HG03521 (cell line): ENCODE measurements around the gene ARAP1.

Experiments
- ATAC-seq: cut with Tn5 transposase; IDR thresholded peaks from one replicate; pipeline ENCODE4 v1.9.1; 2021; ENCODE audit warnings: mild to moderate bottlenecking, moderate library complexity; ENCODE audit not compliant: unreplicated experiment

The ARAP1 gene

DNA sequence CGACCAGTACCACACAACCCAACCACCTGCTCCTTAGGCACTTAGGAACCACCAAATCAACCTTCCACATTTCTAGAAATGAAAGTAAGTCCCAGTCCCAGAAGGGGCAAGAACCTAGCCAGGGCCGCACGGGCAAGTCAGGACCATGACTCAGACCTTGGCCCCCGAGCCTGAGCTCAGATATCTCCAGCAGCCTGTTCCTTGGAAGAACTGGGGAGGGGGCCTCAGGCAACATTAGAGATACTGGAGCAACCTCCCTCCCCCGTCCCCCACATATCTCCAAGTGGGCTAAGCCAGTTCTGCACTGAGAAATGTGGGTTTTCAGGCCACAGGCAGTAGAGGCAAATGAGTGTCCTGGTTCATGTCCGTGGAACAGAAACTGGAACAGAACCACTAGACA is 7.7 kb downstream of the ARAP1 start:
- ATAC-seq, result no peak

DNA sequence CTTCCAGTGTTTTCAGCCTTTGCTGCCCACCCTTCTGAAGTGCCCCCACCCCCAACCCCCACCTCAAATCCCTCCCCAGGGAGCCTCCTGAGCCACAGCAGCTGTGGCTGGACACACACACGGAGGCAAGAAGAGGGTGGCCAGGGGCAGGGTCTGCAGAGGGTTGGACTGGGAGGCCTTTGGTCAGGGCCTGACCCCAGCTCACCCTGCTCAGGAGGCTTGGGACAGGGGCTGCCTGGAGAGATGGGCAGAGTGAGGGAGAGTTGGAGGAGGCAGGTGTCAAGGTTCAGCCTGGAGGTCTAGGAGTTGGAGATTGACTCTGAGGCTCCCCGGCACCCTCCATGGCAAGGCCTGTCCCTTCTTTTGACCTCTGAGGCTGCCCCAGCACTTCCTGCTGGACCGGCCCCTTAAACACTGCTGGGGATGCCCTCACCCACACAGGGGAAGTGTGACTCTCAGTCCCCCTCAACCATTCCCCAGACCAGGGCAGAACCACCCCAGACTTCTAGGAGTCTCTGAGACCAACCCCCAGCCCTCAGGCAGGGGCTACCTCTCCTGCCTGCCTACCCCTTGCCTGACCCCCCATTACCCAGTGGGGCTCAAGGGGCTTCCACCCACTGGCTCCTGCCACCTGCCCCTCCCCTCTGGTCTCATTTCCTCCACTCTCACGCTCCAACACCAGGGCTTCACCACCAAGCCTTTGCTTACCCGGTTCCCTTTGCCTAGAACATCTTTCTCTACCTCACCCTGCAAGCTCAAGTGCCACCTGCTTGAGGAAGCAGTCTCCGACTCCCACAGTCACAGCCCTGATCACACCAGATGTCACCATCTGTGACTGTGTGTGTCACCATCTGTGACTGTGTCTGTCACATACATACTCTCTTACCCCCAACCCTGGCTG is 8.6 kb downstream of the ARAP1 start:
- ATAC-seq, result peak; percentile 34

DNA sequence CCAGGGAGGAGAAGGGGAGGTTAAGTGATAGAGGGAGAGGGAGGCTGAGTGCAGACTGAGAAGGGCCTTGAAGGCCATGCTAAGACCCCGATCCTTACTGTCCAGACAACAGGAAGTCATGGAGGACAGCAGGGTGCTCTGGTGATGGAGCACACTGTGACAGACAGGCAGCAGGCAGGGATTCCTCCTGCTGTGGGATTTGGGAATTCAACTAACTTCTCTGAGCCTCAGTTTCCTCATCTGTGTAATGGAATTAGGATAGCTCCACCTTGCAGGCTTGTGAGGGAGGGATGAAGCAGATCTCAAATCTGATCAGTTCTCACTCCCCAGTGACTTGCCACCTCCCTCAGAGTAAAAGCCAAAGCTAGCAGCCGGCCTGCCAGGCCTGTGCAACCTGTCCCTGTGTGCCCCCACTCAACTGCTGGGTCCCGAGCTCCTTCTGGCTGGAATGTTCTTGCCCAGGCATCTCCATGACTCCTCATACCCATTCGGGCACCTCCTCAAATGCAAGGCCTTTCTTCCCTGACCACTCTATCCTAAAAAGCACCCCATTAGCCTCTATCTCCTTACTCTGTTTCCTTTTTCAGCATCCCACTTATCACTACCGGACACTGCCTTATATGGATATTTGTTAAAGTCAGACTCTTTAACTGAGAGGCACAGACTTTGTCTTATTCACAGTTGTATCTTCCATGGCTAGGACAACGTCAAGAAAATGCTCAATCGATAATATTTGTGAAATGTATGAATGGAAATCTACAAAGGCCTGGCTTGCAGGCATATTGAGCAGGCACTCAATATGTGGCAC is 9.5 kb downstream of the ARAP1 start:
- no peak for ATAC-seq

DNA sequence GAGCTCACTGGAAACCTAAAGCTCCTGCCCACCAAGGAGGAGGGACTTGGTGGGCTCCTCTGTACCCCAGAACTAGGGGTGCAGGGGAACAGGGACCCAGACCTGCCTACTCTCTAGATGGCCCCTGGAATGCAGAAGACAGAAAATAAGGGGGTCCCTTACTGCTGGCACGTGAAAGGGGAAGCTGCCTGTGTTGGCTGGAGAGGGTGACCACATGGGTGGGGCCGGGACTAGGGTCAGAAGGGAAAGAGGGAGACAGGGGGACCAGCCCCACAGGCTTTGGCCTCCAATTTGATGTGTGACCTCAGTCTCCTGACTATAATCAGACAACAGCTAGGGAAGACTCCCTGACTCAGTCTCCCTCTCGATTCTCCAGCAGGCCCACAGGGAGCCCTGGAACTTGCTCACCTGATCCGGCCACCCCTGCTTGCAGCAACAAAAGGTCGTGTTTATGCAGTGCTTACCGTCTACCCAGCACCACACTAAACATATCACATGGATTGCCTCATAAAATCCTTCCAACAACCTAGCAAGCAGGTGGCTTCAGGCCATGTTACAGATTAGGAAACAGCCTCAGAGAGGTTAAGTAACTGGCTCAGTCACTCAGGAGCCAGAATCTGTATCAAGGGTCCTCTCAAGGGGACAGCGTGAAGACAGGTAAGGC is 10.2 kb downstream of the ARAP1 start:
- no peak for ATAC-seq

DNA sequence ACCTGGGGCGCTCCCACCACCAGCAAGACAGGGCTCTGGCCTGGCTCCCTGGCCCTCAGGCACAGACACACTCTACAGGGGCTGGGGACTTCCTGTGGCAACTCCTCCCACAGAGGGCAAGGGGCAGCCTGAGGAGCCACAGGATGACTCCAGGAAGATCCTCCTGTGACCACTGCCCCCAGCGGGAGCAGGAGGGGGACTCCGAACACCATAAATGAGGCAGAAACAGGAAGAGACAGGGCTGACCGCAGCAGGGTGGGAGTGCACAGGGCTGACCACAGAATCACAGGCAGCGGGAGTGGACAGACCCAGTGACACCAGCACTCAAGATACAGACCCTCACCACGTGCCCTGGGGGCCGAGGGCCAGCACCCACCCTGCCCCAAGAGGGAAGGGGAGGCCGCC is 10.8 kb downstream of the ARAP1 start:
- ATAC-seq, result no peak

DNA sequence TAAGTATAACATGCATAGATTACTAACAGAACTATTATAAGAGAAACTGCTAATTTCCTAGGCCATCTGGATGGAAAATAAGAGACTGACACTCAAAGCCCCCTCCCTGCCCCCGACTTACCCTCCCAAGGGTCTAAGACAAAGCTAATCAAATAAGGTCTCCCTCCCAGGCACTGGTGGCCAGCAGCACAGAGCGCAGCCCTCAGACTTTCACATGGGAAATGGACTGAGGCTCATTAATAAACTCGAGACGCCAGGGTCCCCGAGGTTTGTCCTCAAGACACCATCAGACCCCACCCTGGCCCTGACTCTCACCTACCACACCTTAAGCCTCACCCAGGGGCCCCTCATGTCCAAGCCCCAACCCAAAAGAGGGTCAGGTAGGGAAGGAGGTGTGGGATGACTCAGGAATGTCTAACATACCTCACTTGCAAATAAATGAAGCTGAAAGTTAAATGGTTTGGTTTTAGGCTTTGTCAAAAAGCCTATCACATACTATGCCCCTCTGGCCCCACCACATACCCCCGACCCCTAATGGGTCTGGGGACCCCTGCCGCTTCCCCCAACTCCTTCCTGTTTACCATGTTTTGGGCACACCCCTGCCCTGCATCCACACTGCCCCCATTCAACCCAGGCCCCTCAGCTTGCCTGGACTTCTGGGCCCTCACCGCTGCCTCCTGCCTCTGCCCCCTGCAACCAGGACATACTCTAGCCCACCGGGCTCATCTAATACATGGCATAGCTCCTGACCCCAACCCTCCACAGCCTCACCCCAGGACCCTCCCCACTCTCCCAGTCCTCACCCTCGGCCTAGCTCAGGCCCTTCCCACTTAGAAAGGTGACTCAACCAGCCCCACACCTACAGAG is 11.4 kb downstream of the ARAP1 start:
- no peak for ATAC-seq

DNA sequence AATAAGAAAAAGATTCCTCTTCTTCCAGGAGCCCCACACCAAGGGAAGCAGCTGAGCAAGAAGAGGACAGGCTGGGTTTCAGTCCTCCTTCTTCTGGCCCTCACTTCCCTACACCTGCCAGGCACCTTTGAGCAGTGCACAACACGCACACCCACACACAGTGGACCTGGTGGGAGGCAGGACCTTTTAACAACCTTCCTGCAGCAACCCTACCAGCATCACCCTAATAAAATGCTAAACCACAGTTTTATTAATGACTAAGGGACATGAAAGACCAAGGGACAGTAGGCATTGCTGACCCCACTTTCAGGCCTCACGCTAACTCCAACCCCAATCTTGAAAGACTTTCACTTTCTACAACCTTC is 12.2 kb downstream of the ARAP1 start:
- ATAC-seq, result no peak

DNA sequence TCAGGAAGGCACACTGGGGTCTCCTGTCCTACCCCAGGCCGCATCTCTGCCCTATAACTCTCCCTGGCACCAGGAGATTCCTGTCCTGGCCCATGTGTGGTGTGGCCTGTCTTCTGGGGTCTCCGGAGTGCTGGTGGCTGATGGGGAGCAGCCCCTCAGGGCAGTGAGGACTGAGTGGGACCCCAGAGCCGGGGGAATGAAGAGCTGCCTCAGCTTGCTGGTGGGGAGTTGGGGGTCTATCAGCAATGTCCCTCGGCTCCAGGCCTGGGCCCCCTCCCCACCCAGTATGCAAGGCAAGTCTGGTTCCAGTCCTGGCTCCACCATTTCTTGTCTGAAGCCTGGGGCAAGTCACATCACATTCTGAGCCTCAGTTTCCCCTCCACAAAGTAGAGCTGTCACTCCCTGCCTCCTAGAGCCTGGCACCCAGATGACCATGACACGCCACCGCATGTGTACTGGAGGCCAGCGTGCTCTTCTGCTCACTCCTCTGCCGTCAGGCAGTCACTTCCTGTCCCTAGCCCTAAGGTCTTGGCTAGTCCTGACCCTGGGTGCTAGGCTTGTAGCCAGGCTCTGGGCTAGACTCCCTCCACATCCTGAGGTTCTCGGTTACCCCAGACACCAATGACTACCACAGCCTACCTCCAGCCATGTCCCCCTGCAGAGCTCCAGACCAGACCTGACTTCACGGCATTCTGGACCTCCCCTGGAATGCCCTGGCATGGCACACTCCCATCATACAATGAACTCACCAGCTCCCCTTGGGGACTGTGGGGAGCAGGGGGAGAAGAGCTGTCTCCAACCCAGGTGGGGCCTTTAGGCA is 12.8 kb downstream of the ARAP1 start:
- no peak for ATAC-seq

DNA sequence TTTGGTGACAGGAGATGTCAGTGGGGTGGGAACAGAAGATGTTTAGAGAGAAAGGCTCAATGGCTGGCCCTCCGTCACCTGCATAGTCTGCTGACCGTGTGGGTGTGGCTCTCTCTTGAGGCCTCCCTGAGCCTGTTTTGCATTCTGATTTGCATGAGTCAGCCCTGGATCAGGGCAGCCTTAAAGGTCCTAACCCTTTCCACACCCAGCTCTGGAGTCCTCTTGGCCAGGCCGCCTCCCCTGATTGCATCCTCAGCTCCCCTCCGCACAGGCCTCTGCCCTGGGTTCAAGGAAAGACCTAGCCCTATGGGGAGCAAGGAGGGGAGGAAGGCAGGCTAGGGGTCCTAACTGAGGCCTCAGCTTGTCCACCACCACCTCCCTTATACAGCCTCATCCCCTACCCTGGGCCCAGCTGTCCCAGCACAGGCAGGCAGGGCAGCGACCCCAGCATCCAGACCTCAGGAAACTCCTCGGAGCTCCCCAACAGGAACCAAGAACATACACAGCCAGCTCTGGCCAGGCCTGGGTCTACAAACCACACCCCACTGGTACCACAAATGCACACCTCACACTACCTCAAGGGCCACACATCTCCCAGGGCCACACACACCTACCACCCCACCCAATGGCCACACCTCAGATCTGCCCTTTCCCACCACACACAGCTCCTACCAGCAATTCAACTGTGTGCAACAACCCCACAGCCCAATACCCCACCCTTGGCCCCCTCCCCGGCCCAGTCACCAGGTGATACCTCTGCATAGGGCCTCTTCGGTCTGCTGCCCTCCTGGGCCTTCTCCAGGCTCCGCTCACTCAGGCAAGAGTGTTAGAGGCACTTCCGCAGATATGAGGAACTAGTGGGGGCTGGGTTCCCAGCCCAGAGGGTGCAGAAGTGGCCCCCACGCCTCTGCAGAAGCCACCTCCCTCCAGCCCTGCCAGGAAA is 13.7 kb downstream of the ARAP1 start:
- ATAC-seq, result no peak

DNA sequence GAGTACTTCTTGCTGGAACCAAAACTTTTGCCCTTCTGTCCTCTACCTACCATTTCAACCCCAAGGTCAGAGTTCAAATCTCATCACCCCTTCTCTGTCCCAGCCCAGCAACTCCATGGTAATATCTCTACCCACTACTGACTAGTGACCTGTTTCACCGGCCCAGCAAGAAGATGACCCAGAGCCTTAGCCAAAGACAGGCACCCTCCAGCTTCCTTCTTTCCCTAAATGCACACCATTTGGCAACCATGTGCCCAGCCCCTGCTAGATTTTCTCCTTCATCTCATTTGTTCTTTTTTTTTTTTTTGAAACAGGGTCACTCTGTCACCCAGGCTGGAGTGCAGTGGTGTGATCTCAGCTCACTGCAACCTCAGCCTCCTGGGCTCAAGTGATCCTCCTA is 14.9 kb downstream of the ARAP1 start:
- ATAC-seq, result no peak

DNA sequence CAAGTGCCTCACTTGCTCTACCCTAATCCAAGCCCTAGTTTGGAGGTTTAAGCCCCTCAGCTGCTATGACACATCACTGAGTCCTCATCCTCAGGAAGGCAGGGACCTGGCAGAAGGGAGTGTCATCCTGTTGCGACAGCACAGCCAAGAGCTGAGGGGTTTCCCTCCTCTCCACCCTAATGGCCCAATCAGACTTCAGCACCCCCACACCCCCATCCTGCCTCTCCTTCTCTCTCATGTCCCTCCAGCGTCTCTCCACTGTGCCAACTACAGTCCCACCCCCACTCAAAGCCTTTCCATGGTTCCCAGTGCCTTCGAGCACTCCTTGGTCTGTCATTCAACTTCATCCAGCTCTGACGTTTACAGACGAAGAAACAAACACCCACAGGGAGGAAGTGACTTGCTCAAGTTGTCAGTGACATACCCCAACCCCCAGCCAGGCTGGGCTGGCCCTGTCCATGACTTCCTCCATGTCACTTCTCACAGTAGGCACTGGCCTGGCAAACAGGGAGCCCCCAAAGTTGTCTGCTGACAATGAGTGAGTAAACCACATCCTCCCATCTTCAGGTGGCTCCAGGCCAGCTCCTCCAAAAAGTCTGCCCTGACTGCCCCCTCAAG is 15.6 kb downstream of the ARAP1 start:
- no peak for ATAC-seq

DNA sequence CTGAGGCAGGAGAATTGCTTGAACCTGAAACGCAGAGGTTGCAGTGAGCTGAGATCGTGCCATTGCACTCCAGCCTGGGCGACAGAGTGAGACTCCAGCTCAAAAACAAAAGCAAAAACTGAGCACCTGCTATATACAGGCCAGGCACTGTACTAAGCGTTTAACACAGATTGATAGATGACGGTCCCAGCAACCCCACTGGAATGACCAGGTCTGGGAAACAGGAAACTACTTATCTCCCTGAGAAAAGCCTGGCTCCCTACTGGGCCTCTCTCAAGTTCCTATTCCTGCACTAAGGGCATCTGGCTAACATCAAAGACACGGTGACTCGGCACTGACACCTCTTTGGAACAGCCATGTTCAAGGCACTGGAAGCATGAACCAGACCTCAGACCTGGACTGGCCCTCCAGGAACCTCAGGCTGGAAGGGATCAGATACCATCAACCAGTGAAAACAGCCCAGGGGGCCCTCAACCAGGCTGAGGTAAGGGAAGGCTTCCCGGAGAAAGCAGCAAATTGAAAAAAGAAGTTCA is 16.6 kb downstream of the ARAP1 start:
- no peak for ATAC-seq

DNA sequence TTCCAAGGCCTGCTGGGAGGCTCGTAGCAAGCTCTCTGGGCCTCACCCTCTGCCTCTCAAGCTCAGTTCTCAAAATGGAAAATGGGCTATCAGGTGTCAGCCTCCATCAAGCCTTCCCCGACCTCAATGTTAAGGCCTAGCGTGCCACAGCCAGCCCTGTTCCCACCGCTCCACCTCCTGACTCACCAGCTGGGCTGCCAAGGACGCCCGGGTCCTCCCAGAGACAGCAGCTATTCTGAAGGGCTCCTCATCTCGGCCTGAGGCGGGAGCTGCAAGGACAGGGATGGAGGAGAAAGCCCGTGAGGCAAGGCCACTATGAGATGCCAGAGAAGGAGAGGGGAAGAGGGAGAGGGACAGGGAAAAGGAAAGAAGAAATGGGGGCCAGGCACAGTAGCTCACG is 19.9 kb downstream of the ARAP1 start:
- ATAC-seq, result no peak

DNA sequence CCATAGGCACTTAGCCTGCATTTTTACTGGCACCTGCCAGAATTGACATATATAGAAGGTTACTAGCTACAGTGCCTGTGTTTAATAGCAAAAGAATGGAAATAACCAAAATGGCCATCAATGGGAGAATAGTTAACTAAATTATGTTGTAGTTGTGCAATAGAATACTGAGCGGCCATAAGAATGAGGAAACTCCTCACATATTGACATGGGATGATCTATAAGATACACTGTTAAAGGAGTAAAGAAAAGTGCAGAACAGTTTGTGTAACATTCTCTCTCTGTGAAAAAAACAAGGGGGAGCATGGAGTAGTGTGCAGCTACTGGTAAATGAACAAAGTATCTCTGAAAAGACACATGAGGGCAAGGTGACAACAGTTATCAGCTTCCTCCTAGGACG is 21.5 kb downstream of the ARAP1 start:
- no peak for ATAC-seq

DNA sequence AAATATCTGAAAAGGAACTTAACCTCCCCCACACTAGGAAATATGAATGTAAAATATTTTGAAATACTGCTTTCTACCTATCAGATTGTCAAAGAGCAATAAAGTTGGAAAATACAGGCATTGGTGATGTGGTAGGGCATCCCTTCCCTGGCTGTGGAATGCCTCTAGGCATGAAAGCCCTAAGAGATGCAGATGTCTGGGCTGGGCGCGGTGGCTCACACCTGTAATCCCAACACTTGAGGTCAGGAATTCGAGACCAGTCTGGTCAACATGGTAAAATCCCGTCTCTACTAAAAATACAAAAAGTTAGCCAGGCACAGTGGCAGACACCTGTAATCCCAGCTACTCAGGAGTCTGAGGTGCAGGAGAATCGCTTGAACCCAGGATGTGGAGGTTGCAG is 22.0 kb downstream of the ARAP1 start:
- ATAC-seq, result no peak

DNA sequence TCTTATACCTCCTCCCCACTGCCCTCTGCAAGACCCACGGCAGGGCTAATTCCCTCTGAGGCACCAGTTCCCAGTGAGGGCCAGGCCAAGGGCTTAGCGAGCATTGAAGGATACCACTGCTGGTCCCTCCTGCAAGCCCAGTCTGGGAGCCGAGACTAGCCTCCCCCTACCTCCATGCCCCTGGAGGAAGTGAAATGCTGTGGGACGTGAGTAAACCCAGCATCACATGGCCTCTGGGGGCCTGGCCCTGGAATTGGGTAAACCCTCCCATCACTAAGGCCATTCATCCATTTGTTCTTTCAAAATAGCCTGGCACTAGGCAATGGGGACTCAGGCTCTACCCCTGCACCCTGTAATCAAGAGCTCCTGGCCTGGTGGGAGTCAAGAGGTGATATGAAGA is 24.7 kb downstream of the ARAP1 start:
- ATAC-seq, result no peak

DNA sequence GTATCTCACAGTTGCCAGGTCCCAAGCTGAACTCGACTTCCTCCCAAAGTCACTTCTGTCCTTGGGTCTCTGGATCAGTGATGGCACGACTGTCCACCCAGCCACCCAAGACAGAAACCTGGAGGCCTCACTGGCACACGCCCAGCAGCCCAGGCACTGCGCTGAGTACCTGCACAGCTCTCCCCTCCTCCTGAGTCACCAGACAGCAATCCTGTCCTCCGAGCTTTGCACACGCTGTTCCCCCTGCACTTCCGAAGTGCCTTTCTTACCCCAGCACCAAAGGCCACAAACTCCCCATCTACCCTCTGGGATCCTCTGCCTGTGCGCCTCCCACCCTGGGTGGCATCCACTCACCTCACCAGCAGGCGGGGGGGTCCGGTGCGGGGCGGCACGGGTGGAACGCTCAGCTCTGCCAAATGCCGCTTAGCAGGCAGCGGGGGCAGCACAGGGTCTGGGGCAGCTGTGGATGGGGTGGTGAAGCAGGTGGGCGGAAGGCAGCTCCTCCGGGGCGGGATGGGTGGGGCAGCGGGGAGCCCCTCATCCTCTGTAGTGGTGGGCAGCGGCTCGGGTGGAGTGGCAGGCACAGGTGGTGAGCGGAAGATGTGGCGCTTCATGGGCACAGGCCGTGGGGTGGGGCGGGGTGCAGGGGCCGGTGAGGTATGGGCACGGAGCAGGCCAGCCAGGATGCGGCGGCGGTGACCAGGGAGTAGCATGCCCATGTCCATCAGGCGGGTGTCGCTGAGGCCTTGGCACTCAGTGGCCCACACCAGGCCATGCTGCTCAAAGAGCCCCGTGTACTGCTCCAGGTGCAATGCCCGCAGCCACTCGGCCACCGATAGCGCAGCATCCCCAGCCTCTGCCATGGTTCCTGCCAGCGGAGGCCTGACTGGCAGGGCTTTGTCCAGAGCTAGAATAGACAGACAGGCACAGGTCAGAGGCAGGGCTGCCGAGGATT is 25.7 kb downstream of the ARAP1 start:
- ATAC-seq, result no peak
